HG02798 (cell line): ENCODE results near the gene CXCL3.
"Not testable (repeated sequence)": the region's sequence is repeated elsewhere in the genome, so short reads cannot be mapped to it uniquely, and the experiment has no call there.

Experiments used
- ATAC-seq: cut with Tn5 transposase; IDR thresholded peaks from one replicate; pipeline ENCODE4 v1.9.1; 2021; ENCODE audit warnings: mild to moderate bottlenecking; ENCODE audit not compliant: unreplicated experiment, poor library complexity

Gene CXCL3

DNA sequence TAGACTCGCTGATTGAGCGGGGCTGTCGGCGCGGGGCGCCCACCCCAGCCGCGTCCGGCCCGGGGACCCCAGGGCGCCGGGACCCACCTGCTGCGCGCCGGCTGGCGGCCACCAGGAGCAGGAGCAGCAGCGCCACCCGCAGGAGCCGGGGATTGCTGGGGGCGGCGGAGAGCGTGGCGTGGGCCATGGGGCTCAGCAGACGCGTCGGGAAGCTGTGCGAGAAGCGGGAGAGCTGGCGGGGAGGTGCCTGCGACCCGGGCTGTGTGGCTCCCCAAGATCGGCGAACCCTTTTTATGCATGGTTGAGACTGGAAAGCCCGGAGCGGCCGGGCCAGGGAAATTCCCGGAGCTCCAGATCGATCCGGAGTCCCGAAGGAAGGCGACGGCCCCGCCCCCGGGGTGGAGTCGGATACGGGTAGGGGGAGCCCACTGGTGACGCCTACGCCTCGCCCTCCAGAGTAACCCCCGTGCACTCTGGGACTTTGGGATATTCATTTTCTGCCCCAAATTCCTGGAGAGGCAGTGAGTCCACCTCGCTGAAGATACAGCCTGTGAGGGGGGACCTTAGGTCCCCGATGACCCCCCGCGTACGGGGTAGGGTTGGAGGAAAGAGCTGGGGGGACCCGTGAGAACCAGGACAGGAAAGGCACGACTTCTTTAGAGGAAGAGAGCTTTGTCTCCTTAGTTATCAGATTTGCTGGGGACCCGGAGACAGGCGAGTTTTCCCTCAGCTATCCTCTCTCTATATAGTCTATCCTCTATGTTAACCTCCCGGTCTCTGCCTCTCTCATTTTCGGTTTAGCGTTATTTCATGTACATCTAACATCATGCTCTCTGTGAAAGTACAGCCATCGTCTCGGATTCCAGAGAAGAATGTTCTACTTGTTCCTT, at the start of gene CXCL3:
Gene CXCL3 (minus strand): TSS at position 265 of the 890 bp plus-strand sequence. CDS start 78 bp downstream, at position 187.
- ATAC-seq, result peak; percentile 67

DNA sequence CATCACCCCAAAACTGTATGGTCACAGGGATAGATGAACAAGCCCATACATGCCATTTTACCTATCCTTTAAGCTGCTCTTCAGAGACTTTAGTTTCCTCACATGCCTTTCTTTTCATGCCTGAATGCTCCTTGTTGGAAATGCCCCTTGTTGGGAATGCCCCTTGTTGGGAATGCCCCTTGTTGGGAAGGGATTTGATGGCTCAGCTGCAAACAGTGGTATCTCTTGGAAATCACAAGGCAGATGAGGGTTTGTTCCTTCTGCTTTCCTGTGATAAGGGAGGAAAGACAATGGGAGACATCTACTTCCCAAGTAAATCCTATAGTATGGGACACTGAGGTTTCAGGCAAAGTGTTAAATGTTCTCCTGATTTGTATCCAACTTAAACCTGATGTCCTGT, 49.0 kb upstream of the CXCL3 start:
- ATAC-seq, result no peak

DNA sequence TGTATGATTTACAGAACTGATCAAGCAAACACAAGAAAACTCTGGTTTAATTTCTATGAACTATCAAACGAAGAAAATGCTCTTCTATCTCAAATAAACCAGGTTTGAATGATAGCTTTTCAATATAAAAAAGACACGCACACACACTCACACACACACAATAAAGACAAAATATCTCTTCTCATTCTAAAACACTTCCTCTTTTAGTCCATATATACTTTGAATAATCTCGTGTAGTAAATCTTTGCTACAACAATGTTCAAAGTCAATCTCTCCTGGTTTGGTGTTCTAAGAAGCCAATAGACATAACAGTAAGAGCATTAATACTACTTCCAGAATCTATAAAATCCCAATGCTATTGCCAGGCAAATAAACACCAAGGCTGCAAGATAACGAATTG, 47.2 kb upstream of the CXCL3 start:
- ATAC-seq, result no peak

DNA sequence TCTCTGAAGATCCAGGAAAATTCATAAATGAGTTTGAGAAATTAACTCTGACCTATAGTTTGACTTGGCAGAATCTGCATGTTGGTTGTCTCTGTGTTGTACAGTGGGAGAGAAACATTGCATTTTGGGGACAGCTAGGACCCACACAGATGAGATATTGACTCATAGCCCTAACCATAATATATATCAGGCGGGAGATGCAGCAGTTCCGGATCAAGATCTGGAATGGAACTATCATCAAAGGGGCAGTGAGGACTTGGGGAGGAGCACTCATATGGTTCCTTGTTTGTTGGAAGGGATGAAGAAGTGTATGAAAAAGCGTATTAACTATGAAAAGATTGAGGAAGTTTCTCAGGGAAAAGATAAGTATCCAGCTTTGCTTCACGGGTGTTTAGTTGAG, 46.5 kb upstream of the CXCL3 start:
- no peak for ATAC-seq

DNA sequence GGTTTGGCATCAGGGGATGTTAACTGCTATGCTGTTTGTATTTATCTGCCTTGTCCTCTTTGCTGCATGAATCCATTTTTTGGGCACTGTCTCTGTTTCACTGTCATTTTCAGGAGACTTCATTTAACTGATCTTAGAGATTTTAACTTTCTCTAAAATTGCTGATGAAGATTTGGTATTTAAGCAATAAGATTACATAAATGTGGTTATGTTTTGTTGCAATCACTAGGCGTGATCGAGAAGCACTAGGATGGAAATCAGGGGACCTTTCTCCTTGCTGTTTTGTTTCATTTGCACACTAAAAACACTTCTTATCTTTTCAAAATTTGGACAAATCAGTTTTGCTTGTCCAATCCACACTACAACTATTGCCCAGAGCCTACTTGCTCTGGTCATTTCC, 45.1 kb upstream of the CXCL3 start:
- ATAC-seq, result no peak

DNA sequence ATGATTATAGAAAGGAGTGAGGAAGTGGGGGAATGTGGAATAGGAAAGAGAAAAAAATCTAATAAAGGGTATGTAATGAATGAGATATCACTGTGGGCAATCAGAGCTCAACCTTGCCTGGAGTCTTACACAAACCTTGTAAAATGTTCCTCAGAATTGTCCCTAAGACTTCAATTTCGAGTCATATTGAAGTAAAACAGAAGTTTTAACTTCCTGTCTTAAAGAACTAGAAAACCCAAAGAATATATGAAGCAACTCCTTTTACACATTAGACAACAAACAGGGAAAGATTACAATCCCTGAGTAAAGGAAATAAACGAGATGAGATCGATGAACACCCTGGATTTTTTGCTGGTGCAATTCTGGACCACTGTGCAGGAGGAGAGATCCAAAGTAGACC, 42.5 kb upstream of the CXCL3 start:
- ATAC-seq, result no peak

DNA sequence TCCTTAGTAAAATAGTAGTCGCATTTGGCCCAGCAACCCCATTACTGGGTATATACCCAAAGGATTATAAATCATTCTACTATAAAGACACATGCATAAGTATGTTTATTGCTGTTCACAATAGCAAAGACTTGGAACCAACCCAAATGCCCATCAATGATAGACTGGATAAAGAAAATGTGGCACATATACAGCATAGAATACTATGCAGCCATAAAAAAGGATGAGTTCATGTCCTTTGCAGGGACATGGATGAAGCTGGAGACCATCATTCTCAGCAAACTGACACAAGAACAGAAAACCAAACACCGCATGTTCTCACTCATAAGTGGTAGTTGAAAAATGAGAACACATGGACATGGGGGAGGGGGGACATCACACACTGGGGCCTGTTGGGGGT, 41.9 kb upstream of the CXCL3 start:
- ATAC-seq, result not testable (repeated sequence)

DNA sequence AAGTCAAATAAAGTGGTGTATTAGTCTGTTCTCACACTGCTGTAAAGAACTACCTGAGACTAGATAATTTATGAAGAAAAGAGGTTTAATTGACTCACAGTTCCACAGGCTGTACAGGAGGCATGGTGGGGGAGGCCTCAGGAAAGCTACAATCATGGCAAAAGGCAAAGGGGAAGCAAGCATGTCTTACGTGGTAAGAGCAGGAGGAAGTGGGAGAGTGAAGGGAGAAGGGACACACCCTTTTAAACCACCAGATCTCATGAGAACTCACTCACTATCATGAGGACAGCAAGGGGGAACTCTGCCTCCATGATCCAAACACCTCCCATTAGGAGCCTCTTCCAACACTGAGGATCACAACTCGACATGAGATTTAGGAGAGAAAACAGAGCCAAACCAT, 40.5 kb upstream of the CXCL3 start:
- ATAC-seq, result not testable (repeated sequence)

DNA sequence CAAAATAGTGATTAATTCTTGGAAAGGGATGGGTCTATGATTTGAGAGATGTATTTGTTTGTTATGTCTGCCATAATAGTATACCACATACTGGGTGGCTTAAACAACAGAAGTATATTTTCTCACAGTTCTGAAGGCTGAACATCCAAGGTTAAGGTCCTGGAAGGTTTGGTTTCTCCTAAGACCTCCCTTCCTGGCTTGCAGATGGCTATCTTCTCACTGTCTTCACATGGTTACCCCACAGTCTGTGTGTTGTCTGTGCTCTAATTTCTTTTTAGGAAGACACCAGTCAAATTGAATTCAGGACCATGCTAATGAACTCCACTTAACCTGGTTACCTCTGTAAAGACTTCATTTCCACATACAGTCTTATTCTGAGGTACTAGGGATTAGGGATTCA, 34.9 kb upstream of the CXCL3 start:
- no peak for ATAC-seq

DNA sequence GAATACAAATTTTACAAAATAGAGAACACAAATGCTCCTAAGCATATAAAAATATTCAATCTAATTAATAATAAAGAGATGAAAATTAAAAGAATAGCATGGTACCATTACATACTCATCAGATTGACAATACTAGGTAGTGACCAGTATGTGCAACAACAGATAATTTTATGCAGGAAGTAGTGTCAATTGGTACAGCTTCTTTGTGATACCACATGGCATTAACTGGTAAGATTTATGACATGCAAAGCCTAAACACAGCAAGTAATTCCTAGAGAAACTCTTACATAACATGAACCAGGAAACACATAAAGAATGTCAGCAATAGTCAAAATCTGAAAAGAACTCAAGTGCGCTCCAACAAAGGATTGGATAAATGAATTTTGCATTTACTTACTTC, 34.2 kb upstream of the CXCL3 start:
- no peak for ATAC-seq

DNA sequence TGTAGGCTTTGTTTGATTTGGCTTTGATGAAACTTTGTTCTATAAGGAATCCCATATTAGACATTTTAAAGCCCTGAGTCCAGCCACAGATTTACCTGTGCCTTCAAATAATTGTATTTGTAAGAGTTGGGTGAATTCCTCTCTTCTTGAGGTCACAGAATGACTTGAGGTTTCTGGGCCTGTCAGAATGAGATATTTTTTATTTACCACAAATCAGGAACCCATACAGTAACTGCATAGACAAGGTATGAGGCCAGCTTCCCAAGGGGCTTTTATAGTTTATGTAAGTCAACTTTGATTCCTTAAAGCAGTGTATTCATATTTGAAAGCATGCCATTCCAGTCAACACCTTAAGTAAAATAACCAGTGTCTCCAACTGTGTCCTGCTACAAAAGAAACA, 29.1 kb upstream of the CXCL3 start:
- ATAC-seq, result no peak

DNA sequence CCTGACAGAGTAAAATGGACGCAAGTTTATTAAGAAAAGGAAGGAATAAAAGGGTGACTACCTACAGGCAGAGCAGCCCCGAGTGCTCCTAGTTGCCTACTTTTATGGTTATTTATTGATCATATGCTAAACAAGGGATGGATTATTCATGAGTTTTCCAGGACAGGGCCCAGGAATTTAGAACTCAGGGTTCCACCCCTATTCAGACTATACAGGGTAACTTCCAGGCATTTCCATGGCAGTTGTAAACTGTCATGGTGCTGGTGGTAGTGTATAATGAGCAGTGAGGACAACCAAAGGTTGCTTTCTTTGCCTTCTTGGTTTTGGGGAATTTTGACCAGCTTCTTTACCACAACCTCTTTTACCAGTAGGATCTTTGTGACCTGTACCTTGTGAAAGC, 27.7 kb upstream of the CXCL3 start:
- ATAC-seq, result no peak

DNA sequence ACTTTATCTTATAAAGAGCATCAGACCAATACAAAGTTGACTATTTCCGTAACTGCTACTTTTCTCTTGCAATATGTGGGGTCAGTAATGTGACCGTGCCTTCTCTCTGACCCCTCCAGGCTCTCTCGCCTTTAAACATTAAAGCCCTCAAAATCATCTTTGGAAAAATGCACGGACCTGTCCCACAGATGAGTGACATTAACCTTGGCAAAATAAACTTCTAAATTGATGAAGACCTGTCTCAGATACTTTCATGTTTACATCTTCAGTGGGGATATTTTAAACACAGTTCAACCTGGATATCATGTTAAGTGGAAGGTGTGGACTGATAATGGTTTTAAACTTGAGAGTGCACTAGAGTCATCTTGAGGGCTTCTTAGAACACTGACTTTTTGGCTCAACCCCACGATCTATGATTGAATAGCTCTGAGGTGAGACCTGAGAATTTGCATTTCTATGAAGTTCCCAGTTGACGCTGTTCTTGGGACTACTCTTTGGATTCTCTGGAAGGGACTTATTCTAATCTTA, 26.7 kb upstream of the CXCL3 start:
- ATAC-seq, result no peak

DNA sequence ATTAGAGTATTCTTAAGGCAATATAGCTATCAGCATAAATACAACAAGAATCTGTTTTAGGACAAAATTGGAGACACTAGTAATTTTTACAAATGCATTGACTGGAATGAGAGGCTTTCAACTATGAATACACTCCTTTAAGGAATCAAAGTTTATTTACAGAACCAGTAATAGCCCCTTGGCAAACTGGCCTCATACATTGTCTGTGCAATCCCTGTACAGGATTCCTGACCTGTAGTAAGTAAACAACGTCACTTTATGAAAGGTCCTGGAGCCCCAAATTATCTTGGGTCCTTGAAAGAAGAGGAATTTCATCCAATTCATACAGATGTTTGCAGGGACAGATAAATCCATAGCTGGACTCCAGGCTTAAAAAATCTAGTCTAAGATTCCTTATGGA, 25.4 kb upstream of the CXCL3 start:
- ATAC-seq, result no peak

DNA sequence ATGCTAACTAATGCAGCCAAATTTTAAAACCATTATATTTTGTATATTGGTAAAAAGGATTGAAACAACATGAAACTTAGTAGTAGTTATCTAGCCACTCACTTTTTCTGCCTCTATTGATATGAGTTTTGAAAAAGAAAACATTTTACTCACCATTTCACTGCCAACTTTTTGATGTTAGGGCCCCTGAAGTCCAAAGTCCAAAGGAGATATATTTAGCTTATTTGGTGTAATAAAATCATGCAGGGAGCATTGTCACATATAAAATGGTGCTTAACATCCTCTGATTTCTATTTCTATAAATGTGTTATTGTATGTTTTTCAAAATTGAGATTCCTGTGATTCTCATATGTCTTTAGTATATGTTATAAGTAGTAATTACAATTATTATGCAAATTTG, 24.5 kb upstream of the CXCL3 start:
- no peak for ATAC-seq

DNA sequence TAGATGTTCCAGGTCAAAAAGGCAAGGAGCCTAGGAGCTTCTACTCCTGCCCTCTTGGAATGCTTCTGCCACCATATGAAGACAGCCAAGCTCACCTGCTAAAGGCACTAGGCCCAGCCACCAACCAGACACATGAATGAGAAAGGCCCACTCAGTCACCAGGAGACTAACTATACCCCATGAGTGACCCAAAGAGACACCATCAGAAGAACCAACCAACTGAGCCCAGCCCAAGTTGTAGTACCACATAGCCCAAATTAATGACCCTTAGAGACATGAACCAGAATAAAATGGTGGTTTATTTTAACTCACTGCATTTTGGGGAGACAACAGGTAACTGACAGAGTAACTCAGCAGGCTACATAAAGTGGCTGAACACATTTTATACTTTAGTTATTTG, 22.9 kb upstream of the CXCL3 start:
- no peak for ATAC-seq

DNA sequence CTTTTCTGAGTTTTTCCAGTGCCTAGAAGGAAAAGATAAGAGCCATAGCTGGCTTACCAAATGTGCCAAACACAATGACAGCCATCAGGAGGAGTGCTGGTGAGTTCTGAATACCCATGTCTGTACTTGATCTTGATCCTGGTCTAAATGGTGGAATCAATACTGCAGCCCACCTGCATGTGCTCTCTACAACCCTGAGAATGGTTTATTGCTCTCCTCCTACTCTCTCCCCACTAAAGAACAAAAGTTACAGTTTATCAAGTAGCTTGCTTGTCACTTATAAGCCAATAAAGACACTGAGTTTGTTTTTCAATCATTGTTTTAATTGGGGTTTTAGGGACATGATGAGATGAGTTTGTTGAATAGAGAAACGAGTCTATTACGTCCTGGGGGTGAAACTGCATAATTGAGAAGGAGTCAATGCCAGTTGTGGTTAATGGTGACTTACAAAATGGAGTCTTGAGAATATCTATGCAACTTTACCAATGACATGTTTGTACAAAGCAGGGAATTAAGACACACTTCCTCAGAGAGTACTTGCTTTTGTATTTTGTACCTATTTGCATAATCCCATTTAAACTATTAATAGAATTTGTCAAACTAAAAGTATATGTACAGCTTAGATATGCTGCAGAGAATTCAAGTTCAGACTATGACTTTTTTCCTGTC, 20.8 kb upstream of the CXCL3 start:
- no peak for ATAC-seq

DNA sequence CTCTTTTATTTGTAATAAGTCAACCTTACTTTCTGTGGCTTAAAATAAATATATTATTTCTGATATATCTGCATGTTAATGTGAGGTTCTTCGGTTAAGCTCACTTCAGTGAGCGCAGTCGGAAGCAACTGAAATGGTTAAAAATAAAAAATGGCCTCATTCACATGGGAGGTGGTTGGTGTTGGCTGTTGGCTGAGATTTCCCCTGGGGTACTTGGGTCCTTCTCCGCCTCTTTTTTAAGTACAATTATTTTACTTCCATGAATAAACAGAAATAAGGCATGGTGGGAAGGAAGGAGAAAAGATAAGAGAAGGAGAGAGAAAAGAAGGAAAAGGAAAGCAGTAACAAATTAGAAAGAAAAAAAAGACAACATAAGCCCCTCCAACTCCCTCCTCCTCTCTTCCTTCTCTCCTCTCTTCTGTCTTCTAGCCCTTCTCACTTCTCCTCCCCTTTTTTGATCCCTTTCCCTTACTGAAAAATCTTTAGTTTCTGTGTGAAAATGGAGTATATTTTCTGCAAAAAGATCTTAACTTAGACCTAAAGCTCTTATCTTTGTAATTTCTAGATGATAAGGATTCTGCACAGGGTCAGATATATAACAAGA, 19.7 kb upstream of the CXCL3 start:
- ATAC-seq, result no peak

DNA sequence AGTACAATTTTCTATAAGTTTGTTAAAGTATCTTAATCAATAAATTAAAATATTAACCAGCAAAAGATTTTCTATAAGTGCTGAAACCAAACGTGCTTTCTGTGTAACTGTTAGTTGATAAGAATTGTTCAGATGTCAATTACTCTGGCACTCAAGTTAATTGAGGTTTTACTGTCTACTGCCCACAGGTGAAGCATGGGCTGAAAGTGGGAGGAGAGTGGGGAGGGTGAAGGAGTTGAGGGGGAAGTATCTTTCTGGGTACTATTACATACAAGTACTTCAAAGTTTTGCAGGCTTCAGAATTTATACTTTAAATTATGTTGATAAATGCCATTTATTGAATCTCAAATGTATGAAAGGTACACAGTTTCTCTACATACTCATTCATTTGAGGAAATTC, 19.1 kb upstream of the CXCL3 start:
- ATAC-seq, result no peak

DNA sequence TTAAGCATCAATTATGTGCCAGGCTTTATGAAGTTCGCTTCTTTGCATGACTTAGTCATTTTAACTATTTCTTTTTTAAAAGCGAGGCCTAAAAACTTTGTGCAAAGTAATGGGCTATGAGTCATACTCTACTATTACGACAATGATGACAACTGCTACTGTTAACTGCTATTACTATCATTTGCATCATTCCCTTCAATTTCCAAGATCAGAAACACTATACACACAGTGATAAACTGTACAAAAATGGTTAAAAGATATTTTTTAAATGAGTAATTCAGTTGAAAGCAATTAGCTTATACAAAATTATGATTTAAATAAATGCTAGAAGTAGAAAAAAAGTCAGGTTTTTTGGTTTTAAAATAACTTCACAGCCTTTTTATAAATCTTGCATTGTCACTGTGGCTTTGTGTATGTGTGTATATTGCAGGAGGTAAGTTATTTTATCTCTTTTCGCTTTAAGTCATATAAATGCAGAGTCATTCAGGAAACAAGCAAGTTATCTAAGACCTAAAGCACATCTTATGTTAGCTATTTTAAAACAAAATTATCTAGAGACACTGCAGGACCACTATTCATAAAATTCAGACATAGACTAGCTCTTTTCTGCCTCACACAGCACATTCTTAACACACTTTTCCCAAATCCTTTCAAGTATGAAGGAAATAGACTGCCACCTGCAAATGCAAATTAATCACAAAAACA, 18.5 kb upstream of the CXCL3 start:
- ATAC-seq, result no peak
